GM21528 (cell line): ENCODE measurements around the gene ATG9B.

Experiments
- ATAC-seq: cut with Tn5 transposase; IDR thresholded peaks from one replicate; pipeline ENCODE4 v1.9.1; 2021; ENCODE audit warnings: mild to moderate bottlenecking, moderate library complexity; ENCODE audit not compliant: unreplicated experiment, low FRiP score

ATG9B gene

DNA sequence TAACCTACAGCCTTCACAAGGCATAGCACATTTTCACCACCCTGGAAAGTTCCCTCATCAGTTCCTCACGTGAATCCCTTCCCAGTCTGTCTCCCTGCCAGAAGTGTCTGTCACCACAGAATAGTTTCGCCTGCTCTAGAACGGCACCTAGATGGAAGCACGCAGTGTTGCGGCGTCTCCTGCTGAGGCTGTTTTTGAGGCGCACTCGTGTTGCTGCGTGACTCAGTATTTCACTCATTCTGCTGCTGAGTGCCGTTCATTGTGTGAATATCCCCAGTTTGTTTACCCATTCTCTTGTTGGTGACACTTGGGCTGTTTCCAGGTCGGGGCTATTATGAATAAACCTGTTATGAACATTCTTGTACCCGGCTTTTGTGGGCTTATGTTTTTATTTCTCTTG lies 20.7 kb downstream of the ATG9B start:
- no peak for ATAC-seq

- no peak for ATAC-seq
Measured at GRCh38 chr7:151001546-151001945, 22.7 kb downstream of the ATG9B start.

DNA sequence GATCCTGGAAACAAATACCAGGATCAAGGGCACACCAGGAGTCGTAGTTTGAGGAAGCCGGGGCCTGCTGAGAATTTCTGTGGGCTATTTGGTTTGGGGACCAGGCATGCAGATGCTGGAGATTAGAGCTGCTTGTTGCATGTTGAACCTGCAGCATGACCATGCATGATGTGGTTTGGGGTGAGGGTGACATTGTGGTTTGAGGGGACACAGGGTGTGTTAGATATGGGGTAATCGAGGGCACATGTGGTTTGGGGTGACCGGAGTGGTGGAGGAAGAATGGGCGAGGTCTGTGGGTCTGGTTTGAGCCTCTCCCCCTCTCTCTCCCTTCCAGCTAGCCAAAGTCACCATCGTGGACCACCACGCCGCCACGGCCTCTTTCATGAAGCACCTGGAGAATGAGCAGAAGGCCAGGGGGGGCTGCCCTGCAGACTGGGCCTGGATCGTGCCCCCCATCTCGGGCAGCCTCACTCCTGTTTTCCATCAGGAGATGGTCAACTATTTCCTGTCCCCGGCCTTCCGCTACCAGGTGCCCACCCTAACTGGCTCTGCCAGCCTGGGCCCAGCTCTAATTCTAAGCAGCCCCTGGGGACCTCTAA lies 23.3 kb downstream of the ATG9B start:
- ATAC-seq: no peak

DNA sequence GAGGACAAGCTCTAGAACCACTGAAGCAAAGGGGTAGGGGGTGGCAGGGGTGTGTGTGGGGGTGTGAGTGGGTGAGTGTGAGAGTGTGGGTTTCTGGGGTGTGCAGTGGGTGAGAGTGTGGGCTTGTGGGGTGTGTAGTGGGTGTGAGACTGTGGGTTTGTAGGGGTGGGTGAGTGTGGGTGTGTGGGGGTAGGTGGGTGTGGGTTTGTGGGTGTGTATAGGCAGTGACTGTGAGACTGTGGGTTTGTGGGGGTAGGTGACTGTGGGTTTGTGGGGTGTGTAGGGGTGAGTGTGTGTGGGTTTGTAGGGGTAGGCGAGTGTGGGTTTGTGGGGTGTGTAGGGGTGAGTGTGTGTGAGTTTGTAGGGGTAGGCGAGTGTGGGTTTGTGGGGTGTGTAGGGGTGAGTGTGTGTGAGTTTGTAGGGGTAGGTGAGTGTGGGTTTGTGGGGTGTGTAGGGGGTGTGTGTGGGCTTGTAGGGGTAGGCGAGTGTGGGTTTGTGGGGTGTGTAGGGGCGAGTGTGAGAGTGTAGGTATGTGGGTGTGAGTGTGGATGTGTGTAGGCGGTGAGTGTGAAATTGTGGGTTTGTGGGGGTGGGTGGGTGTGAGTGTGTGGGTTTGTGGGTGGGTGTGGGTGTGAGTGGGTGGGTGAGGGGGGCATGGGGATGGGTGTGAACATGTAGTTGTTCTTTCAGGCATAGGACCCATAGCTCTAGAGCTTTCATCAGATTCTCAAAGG lies 24.6 kb downstream of the ATG9B start:
- ATAC-seq: no peak

GRCh38 chr7:150999001-150999400 lies 25.3 kb downstream of the ATG9B start:
- no peak for ATAC-seq

DNA sequence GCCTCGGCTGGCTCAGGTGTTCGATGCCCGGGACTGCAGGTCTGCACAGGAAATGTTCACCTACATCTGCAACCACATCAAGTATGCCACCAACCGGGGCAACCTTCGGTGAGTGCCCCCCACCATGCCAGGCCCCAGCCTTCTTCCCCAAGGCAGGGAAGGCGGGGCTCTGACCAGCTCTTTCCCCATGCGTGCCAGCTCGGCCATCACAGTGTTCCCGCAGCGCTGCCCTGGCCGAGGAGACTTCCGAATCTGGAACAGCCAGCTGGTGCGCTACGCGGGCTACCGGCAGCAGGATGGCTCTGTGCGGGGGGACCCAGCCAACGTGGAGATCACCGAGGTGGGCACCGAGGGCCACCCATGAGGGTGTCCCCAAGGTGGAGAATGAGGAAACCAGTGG lies 26.0 kb downstream of the ATG9B start:
- ATAC-seq: no peak

DNA sequence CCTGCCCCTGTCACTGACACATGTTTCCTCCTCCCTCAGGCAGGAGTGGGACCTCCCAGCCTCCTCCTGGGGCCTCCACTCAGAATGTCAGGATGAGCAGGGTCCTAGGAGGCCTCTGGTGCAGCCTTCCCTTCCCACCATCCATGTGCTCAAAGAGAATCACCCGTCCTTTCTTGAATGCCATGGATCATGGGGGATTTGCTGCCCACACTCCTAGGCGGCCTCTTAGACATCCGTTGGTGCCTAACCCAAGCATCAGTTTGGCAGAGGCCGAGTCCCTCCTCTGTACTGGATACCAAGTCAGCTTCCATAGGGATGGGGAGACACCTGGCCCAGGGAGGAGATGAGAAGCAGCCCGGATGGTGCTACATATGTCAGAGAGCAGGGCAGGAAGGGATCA lies 26.5 kb downstream of the ATG9B start:
- ATAC-seq: no peak

DNA sequence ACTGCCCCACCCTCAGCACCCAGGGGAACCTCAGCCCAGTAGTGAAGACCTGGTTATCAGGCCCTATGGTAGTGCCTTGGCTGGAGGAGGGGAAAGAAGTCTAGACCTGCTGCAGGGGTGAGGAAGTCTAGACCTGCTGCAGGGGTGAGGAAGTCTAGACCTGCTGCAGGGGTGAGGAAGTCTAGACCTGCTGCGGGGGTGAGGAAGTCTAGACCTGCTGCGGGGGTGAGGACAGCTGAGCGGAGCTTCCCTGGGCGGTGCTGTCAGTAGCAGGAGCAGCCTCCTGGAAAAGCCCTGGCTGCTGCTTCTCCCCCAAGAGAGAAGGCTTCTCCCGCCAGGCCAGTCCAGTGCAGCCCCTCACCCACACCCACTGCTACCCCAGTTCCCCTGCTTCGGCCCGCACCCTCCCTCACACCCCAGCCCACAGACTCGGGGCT lies 27.2 kb downstream of the ATG9B start:
- no peak for ATAC-seq

GRCh38 chr7:150996376-150997074 lies 27.8 kb downstream of the ATG9B start:
- no peak for ATAC-seq

- ATAC-seq: no peak
Measured at GRCh38 chr7:150994838-150995510, 29.3 kb downstream of the ATG9B start.

DNA sequence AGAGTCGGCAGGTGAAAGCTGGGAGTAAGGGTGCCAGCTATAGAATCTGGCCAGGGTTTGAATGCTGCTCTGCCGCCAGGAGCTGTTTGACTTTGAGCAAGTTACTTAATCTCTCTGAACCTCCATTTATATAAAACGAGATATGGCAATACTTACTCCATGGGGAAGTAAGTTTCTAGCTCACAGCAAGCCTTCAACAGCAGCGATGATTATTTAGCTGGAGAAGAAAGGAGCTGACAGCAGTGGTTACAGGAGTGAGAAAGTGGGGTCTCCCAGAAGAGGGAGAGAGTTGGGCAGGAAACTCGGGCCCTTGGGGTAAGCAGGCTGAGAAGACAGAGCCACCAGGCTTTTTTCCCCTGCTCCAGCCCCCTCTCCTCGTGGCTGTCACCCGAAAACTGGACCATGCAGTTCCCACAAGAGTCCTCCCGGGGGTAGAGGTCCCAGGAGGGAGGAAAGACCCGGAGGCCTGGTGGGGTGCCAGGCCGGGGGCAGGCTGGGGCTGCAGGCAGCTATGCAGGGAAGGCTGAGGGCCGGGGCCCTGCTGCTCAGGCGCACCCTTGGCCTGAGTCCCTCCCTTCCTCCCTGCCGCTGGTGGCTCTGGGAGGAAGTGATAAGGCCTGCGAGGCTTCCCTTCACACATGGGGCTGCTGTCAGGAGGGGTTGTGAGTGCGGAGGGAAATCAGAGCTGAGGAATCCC lies 30.0 kb downstream of the ATG9B start:
- no peak for ATAC-seq

GRCh38 chr7:150993511-150993910 lies 30.8 kb downstream of the ATG9B start:
- ATAC-seq: no peak

DNA sequence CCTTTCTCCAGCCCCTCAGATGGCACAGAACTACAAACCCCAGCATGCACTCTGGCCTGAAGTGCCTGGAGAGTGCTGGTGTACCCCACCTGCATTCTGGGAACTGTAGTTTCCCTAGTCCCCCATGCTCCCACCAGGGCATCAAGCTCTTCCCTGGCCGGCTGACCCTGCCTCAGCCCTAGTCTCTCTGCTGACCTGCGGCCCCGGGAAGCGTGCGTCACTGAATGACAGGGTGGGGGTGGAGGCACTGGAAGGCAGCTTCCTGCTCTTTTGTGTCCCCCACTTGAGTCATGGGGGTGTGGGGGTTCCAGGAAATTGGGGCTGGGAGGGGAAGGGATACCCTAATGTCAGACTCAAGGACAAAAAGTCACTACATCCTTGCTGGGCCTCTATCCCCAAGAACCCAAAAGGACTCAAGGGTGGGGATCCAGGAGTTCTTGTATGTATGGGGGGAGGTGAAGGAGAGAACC lies 31.4 kb downstream of the ATG9B start:
- no peak for ATAC-seq

DNA sequence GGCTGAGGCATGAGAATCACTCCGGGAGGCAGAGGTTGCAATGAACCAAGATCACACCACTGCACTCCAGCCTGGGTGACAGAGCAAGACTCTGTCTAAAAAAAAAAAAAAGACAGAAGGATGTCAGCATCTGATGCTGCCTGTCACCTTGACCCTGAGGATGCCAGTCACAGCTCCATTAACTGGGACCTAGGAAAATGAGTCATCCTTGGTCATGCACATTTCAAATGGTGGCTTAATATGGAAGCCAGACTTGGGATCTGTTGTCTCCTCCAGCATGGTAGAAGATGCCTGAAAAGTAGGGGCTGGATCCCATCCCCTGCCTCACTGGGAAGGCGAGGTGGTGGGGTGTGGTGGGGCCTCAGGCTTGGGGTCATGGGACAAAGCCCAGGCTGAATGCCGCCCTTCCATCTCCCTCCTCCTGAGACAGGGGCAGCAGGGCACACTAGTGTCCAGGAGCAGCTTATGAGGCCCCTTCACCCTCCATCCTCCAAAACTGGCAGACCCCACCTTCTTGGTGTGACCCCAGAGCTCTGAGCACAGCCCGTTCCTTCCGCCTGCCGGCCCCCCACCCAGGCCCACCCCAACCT lies 32.1 kb downstream of the ATG9B start:
- ATAC-seq: no peak

- no peak for ATAC-seq
Measured at GRCh38 chr7:150990416-150991186, 33.7 kb downstream of the ATG9B start, which contains the start of gene NOS3. Gene NOS3 (plus strand): TSS chr7:150991017. CDS start chr7:150993804, 2,787 bp downstream.

GRCh38 chr7:150989456-150989855 lies 34.8 kb downstream of the ATG9B start:
- ATAC-seq: no peak

DNA sequence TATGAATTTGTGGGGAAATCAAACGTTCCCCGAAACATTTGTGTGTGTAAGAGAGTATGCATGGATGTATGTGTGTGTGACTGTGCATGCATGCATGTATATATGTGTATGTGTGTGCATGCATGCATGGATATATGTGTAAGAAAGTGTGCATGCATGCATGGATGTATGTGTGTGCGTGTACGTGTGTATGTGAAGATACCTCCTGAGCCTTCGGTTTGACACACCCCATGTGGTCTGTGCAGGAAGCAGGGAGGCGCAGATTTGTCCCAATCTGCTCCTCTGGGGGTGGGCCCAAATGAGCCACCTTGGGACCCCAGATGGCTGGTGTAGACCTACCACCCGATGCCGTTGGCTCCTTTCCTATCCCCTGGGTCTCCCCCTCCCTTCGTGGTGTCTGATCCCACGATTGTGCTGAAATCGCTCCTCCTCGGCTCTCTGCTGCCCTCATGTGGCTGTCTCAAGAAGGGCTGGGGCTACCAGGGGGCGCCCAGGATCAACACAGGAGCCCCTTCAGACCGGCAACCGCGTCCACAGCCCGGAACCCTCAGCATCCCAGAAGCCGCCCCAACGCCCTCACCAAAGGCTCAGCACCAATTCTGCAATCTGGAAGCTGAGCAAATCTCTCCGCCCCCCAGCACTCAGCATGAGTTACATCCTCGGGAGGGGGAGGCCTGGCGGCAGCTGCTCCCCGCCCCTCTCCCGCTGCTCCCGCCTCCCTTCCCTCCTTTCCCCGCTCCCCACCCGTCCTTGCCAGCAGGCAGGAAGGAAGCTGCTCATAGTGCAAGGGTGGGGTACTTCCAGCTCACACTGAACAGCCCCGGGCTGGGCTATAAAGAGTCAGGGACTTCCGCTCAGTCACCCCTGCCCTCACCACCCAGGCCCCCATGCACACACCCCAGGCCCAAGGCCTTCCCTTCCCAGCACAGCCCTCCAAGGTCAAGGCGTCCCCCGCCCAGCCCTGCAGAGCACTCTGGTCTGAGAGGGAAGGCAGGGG lies 35.8 kb downstream of the ATG9B start:
- no peak for ATAC-seq

DNA sequence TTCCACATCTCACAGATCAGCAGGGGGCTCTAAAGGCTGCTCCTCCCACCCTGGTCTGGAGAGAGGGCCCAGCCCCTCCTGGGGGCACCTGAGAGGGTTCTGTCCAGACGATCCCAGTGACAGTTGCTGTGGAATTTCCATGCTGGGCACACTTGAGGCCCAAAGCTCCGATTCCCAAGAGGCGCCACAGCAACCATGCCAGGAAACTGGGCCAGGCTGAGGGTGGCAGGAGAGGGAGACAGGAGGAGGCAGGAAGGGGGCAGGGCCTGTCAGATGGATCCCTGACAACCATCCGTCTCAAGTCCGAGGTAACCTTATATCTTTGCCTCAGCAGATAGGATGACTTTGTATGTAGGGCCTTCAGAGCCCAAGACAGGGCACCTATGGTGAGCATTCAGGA lies 37.7 kb downstream of the ATG9B start:
- ATAC-seq: no peak
